ENCODE measurements around the gene RAB44. TPM values are rescaled to one million over a fixed set of nuclear protein-coding genes. Genes with fewer than 3 reads are reported as not detected.
A peak's percentile ranks its signal among the peaks of the same experiment; 100 is the strongest.

The RAB44 gene
- total RNA-seq, 1 donor from 2014 or later = under 0.01 TPM

- DNase-seq (ENCODE audit: low read depth) (peak; percentile 21), FAIRE-seq (no peak)
- TF ChIP-seq CTCF (IDR thresholded peaks at IDR 0.05; ENCODE audit: insufficient read depth, low read length, severe bottlenecking) = no peak
- no peaks in the 10 kb centered on the region for H3K36me3 ChIP-seq (ENCODE audit: control insufficient read depth, insufficient read depth, low read length)
- no peaks in the 10 kb centered on the region for H3K27me3 ChIP-seq (ENCODE audit: control insufficient read depth, insufficient read depth, low read length)
- no peak overlapping the region for H3K4me3 ChIP-seq (ENCODE audit: low read depth, low read length)
Measured at GRCh38 chr6:36780442-36781177, 83.0 kb downstream of the RAB44 start.

- no peak for FAIRE-seq
- no peaks in the 10 kb centered on the region for H3K36me3 ChIP-seq (ENCODE audit: control insufficient read depth, insufficient read depth, low read length)
- no peak for TF ChIP-seq CTCF (IDR thresholded peaks at IDR 0.05; ENCODE audit: insufficient read depth, low read length, severe bottlenecking)
- H3K4me3 ChIP-seq (ENCODE audit: low read depth, low read length) = no peak overlapping the region
- DNase-seq (ENCODE audit: low read depth) = no peak
- no peaks in the 10 kb centered on the region for H3K27me3 ChIP-seq (ENCODE audit: control insufficient read depth, insufficient read depth, low read length)
Measured at GRCh38 chr6:36781669-36782068, 84.0 kb downstream of the RAB44 start.

Other genes with a start within 250 kb of the RAB44 start
- gene STK38, start 150.3 kb upstream of the RAB44 start, total RNA-seq = 13.7 and 19.6 TPM in 2 replicates
- 200 and 206 TPM in 2 replicates for gene SRSF3, start 103.5 kb upstream of the RAB44 start, total RNA-seq
- gene CDKN1A, start 19.1 kb upstream of the RAB44 start, total RNA-seq = 364 and 524 TPM in 2 replicates
- gene CPNE5, start 141.6 kb downstream of the RAB44 start, total RNA-seq = not detected in 2 replicates
- gene PPIL1, start 177.0 kb downstream of the RAB44 start, total RNA-seq = 33.3 and 34.8 TPM in 2 replicates
- gene C6orf89, start 188.1 kb downstream of the RAB44 start, total RNA-seq = 21.9 and 26.8 TPM in 2 replicates